Measurements from ENCODE around the gene MAN2C1.

GRCh38 chr15:75367406-75367912, 948 bp downstream of the MAN2C1 start:
- TF ChIP-seq TAF1 (IDR thresholded peaks at IDR 0.05; ENCODE audit: borderline replicate concordance, insufficient read depth, low read length) = no peak
- TF ChIP-seq REST (IDR thresholded peaks at IDR 0.05; ENCODE audit: insufficient read depth in 1 of 2, low read depth in 2 of 2, low read length in 2 of 2) = no peak
- no peak for TF ChIP-seq POLR2AphosphoS5 (IDR thresholded peaks at IDR 0.05; ENCODE audit: low read depth, low read length)
- TF ChIP-seq SIN3A (IDR thresholded peaks at IDR 0.05; ENCODE audit: borderline replicate concordance, insufficient read depth, low read length) = no peak

Measured in PFSK-1 (cell line).